PFSK-1 (cell line): Measurements from ENCODE around the gene CENPB.

ENCODE experiments used
- POLR2AphosphoS5 ChIP-seq: IDR thresholded peaks from 2 replicates; pipeline ENCODE4 v1.6.1; 2012; ENCODE audit warnings: low read depth, mild to moderate bottlenecking, control low read depth, low read length, moderate library complexity
- TAF1 ChIP-seq: IDR thresholded peaks from 2 replicates; pipeline ENCODE4 v1.6.1; 2012; ENCODE audit warnings: low read length, control low read depth, borderline replicate concordance; ENCODE audit not compliant: insufficient read depth

DNA sequence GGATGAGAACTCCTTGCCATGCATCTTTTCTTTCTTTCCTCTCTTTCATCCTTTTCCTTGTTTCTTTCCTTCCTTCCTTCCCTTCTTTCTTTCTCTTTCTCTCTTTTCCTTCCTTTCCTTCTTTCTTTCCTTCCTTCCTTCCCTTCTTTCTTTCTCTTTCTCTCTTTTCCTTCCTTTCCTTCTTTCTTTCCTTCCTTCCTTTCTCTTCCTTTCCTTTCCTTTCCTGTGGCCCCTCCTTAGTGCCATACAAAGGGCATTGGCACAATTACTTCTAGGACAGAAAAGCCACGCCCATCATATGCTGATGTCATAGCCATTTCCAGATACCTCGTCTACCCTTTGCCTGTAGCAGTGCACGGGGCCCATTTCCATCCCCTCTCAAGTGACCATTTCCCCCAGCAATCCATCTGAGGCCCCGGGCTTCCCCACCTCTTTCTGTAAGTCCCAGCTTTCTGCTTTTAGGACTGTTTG, 2.2 kb upstream of the CENPB start:
- TF ChIP-seq TAF1 = no peak
- TF ChIP-seq POLR2AphosphoS5 = no peak
